Activated CD4-positive, CD25-positive, alpha-beta regulatory T cell treated with anti-CD3 and anti-CD28 coated beads, Interleukin-2, amount 50 U/mL, for 72 hours (primary cell): Measurements from ENCODE around the gene CASQ2.

Experiments used
- DNase-seq: peaks from one replicate; pipeline ENCODE4 v3.0.0; 2021

CASQ2 gene

DNA sequence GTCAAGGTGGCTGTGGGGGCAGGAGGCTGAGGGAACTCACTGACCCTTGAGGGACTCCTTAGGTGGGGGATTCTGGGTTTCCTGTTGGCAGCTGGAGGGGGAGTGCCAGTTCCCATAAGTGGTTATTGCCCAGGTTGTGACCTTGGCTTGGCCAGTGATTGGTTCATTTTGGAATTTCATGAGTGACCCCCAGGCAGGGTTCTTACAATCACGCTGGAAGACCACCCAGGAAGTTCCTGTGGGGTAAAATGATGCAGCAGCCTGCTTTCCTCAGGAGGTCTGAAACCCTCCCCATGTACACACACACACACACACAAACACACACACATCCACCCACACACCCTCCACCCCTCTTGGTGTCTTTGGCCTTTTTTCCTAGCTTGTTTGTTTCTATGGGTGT is 109.9 kb downstream of the CASQ2 start:
- no peak for DNase-seq

DNA sequence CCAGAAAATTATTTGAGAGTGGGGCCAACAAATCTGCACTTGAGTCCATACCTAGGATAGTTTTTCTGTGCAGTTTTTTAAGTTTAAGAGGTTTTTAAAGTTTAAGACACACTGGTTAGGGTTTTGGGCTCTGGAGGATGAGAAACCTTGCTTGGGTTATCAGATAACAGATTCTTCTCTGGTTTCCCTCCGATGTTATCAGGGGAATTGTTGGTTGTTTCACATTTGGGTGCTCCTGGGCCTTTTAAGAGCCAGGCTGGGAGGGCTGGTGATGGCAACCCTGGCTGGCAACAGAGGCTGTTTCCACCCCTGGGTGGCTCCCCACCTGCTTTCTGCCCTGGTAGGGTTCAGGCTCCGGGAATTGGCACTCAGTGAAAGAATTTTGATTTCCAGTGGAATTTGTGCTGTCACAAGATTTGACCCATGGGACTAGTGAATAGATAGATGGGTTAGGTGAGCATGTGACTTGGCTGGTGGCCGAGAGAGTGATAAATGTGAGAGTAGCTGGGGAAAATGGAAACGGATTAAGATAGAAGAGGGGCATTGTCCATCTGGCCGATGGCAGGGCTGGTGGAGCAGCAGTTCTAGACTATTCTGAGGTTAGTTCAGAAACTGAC is 111.9 kb downstream of the CASQ2 start:
- no peak for DNase-seq

DNA sequence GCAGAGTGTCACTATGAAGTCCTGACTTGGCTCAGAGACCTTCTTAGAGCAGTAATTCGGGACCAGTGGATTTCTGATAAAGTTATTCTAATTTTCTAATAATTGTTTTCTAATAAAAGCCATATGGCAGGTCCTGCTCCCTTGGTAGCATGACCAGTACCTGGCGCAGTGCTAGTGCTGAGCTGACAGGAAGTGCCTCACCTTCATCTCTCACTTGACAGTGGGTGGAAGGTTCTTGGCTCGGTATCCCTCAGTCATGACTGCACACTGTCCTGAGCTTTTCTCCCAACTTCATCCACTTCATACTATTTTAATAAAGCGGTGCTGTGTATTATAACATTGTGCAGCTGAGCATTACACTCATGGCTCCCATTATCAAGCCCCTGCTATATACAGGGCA is 112.6 kb downstream of the CASQ2 start:
- DNase-seq, result no peak

- no peak for DNase-seq
Observed at GRCh38 chr1:115655306-115655663, 113.2 kb downstream of the CASQ2 start.

GRCh38 chr1:115654663-115655305 is 113.7 kb downstream of the CASQ2 start:
- no peak for DNase-seq

DNA sequence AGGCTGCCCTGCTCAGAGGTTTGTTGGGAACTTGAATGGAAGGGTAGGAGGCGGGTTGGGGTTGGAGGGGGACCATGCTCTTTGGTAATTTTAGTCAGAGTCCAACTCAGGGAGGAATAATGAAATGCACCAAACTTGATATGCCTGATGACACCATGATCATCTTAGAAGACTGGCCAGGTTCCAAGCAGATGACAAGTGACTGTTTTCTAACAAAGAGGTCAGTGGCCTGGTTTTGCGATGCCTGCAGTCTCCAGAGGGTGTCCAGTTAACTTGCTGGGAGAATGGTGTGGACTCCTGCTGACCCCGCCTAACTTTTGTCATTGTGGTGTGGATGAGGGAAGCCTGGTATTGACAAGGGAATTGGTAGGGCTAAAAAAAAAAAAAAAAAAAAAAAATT is 114.4 kb downstream of the CASQ2 start:
- no peak for DNase-seq

DNA sequence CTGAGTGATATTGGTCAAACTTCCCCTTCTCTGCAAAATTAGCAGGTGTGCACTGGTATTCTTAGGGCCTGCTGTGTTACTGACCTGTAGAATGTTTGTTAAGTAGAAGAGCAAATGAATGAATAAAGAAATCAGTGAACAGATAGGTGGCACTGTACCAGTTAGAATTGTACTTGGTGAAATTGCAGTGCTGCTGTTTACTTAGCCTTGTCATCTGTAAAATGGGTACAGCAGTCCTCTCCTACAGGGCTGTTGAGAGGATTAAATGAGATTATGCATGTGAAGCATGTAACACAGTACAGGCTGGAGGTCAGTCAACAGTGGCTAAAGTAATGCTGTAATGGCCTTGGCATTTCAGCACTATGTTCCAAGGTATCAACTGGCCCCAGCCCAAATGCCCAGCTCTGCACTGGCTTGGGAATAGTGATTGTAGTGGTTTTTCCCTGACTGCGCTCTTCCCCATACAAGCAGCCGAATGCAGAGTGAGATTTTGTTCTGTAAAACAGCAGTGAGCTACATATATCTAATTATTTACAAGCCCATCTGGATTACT is 116.2 kb downstream of the CASQ2 start:
- no peak for DNase-seq

DNA sequence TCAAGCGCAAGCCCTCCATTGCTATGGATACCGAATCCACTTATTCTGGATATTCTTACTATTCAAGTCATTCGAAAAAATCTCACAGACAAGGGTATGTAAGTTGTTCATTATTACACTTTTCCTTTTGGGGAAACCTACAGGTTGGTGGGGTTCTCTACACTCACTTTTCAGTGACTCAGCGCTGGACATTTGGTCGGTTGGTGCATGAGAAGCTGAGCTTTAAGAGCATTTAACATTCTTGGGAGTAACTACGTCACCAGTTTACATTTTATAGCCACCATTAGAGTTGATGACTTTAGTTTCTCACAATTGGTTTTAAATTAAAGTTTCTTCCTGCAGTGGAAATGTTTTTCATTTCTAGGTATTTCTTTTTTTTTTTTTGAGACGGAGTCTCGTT is 117.1 kb downstream of the CASQ2 start:
- no peak for DNase-seq

DNA sequence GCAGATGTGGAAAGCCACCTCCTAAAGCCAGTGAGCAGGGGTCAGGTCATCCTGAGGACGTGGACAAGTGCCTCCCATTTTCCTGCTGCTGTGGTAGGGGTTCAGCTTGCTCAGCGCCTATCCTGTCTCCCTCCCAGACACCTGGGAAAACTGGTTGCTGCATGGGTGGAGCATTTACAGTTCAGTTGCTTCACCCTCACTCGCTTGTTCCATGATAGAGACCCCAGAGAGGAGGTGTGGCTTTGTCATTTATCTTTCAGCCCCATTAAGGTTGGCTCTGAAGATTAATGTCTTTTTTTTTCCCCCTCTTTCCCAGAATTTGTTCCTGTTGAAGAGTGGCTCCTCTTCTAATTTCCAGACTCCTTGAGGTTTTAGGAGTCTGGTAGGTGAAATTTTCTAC is 117.6 kb downstream of the CASQ2 start:
- no peak for DNase-seq
